Esophagus squamous epithelium (tissue), 4 donors: ENCODE data around the gene NFATC3.

Experiments used
- CTCF ChIP-seq, 6 experiments: fragments of 450-650 bp in 4 of 6; fragments of 200-600 bp in 2 of 6; sonication (generic) in 2 of 6; IDR thresholded peaks; one replicate each; pipeline ENCODE4 v1.5.1; 2016 to 2019; ENCODE audit warnings: antibody characterized with exemption in 6 of 6, mild to moderate bottlenecking in 4 of 6, moderate library complexity in 4 of 6
- POLR2A ChIP-seq, 4 donors: fragments of 450-650 bp; IDR thresholded peaks; one replicate each; pipeline ENCODE4 v1.6.1; 2017; ENCODE audit warnings: antibody characterized with exemption in 4 of 4, mild to moderate bottlenecking in 4 of 4, moderate library complexity in 3 of 4

GRCh38 chr16:68202091-68202519 is 116.9 kb downstream of the NFATC3 start:
- TF ChIP-seq CTCF (IDR thresholded peaks at IDR 0.05) (no peak), POLR2A (IDR thresholded peaks at IDR 0.05) (no peak)
